Astrocyte (in vitro differentiated cells and primary cell): ENCODE data around the gene PRRT1. TPM values are rescaled to one million over a fixed set of nuclear protein-coding genes. Genes with fewer than 3 reads are reported as not detected.

Source experiments
- DNase-seq: peaks from one replicate; pipeline ENCODE4 v3.0.0-alpha.2; 2010; ENCODE audit warnings: low read depth
- FAIRE-seq: peaks from 2 replicates; lab custom pipeline; 2011; peaks lifted over from hg19 to GRCh38; lab: Jason Lieb, UNC
- H2AFZ ChIP-seq: 2 replicates; pipeline ENCODE4 v1.6.0; 2012; ENCODE audit warnings: low read depth, low read length, inconsistent platforms
- H3K27ac ChIP-seq: 2 replicates; pipeline ENCODE4 v1.5.1; 2011; ENCODE audit warnings: low read depth, low read length, inconsistent platforms
- H3K27me3 ChIP-seq: 2 replicates; pipeline ENCODE4 v1.6.0; 2011; ENCODE audit warnings: low read length, inconsistent platforms; ENCODE audit not compliant: insufficient read depth
- H3K36me3 ChIP-seq: 2 replicates; pipeline ENCODE4 v1.5.1; 2011; ENCODE audit warnings: low read length, inconsistent platforms; ENCODE audit not compliant: insufficient read depth
- H3K4me1 ChIP-seq: 2 replicates; pipeline ENCODE4 v1.5.1; 2011; ENCODE audit warnings: low read length, inconsistent platforms; ENCODE audit not compliant: insufficient read depth
- H3K4me2 ChIP-seq: 2 replicates; pipeline ENCODE4 v1.6.0; 2012; ENCODE audit warnings: low read length, inconsistent platforms
- H3K4me3 ChIP-seq: 2 replicates; pipeline ENCODE4 v1.5.1; 2011; ENCODE audit warnings: low read depth, mild to moderate bottlenecking, low read length, inconsistent platforms; ENCODE audit not compliant: insufficient read depth
- H3K79me2 ChIP-seq: 2 replicates; pipeline ENCODE4 v1.6.0; 2012; ENCODE audit warnings: mild to moderate bottlenecking, low read length, inconsistent platforms; ENCODE audit not compliant: insufficient read depth
- H3K9ac ChIP-seq: 2 replicates; pipeline ENCODE4 v1.6.0; 2012; ENCODE audit warnings: mild to moderate bottlenecking, low read length, inconsistent platforms
- H3K9me3 ChIP-seq: 2 replicates; pipeline ENCODE4 v1.5.1; 2012; ENCODE audit warnings: low read depth, mild to moderate bottlenecking, low read length, inconsistent platforms; ENCODE audit not compliant: insufficient read depth
- H4K20me1 ChIP-seq: 2 replicates; pipeline ENCODE4 v1.6.0; 2012; ENCODE audit warnings: low read length, inconsistent platforms; ENCODE audit not compliant: insufficient read depth
- H3K27ac Mint-ChIP-seq: one replicate; pipeline ENCODE4 v1.8.0; 2021; ENCODE audit warnings: mild to moderate bottlenecking, mixed read lengths; ENCODE audit not compliant: unreplicated experiment
- H3K27me3 Mint-ChIP-seq: one replicate; pipeline ENCODE4 v1.8.0; 2021; ENCODE audit warnings: low read depth, mixed read lengths; ENCODE audit not compliant: unreplicated experiment
- H3K36me3 Mint-ChIP-seq: one replicate; pipeline ENCODE4 v1.8.0; 2021; ENCODE audit warnings: low read depth, mixed read lengths; ENCODE audit not compliant: unreplicated experiment
- H3K4me1 Mint-ChIP-seq: one replicate; pipeline ENCODE4 v1.8.0; 2021; ENCODE audit warnings: low read depth, mixed read lengths; ENCODE audit not compliant: unreplicated experiment
- H3K4me3 Mint-ChIP-seq: one replicate; pipeline ENCODE4 v1.8.0; 2021; ENCODE audit warnings: mild to moderate bottlenecking, moderate library complexity, mixed read lengths; ENCODE audit not compliant: unreplicated experiment
- H3K9me3 Mint-ChIP-seq: one replicate; pipeline ENCODE4 v1.8.0; 2021; ENCODE audit warnings: mild to moderate bottlenecking, mixed read lengths; ENCODE audit not compliant: unreplicated experiment
- CTCF ChIP-seq: IDR thresholded peaks from 2 replicates; pipeline ENCODE4 v1.5.1; 2011; ENCODE audit warnings: low read depth, mild to moderate bottlenecking, inconsistent platforms, low read length, moderate library complexity; ENCODE audit not compliant: insufficient read depth
- EZH2 ChIP-seq: IDR thresholded peaks from 2 replicates; pipeline ENCODE4 v1.6.1; 2012; ENCODE audit warnings: mild to moderate bottlenecking, low read length, inconsistent platforms; ENCODE audit not compliant: insufficient read depth
- total RNA-seq: library from RNA; stranded (reverse); gene quantifications from 2 replicates; pipeline ENCODE4 v1.2.1, GENCODE V29; 2021

PRRT1 gene
- total RNA-seq, 1 donor from 2014 or later, result 0.45 TPM

GRCh38 chr6:32115623-32116022 is 36.1 kb downstream of the PRRT1 start:
- H3K9me3 ChIP-seq, result no peaks in the 10 kb centered on the region
- H3K4me1 ChIP-seq, result peaks cover 18% of the 10 kb centered on the region
- H3K9me3 Mint-ChIP-seq, result no peaks in the 10 kb centered on the region
- no peak overlapping the region for H3K27ac ChIP-seq
- TF ChIP-seq CTCF, result no peak
- no peak for TF ChIP-seq EZH2
- peaks cover 8% of the 10 kb centered on the region for H3K4me1 Mint-ChIP-seq
- H3K4me3 ChIP-seq, result no peak overlapping the region
- H3K79me2 ChIP-seq, result no peaks in the 10 kb centered on the region
- peaks cover 17% of the 10 kb centered on the region for H3K36me3 Mint-ChIP-seq
- no peaks in the 10 kb centered on the region for H3K27me3 ChIP-seq
- H3K27ac Mint-ChIP-seq, result no peak overlapping the region
- no peak for FAIRE-seq
- peaks cover 17% of the 10 kb centered on the region for H3K36me3 ChIP-seq
- H3K27me3 Mint-ChIP-seq, result peaks cover 8% of the 10 kb centered on the region
- DNase-seq, result no peak
- peaks cover 19% of the 10 kb centered on the region for H4K20me1 ChIP-seq
- H3K9ac ChIP-seq, result no peak overlapping the region
- no peak overlapping the region for H3K4me2 ChIP-seq
- H2AFZ ChIP-seq, result no peak overlapping the region
- H3K4me3 Mint-ChIP-seq, result no peak overlapping the region

DNA sequence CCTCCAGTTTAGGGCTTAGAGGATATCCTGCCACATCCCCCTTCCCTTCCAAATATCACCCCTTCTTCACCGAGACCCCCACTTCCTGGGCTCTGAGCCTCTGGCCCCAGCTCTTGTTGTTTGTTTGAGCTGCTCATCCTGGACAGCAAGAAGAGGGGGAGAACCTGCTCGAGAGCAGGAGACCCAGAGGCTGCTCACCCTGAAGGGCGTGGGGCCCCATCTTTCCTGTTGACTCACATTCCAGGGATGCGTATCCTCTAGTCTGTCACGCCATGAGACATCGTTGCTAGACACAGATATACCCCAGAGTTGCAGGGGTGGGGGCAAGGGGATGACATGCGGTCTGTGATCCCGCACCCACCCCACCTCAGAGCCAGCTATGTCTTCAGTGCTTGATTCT is 36.9 kb downstream of the PRRT1 start:
- TF ChIP-seq CTCF (no peak), EZH2 (no peak)
- Mint-ChIP-seq H3K27ac (peak overlapping the region; percentile 87), H3K9me3 (no peaks in the 10 kb centered on the region), H3K4me1 (peaks cover 9% of the 10 kb centered on the region), H3K4me3 (no peak overlapping the region), H3K36me3 (peaks cover 17% of the 10 kb centered on the region), H3K27me3 (peaks cover 17% of the 10 kb centered on the region)
- DNase-seq, result no peak
- peaks cover 19% of the 10 kb centered on the region for H4K20me1 ChIP-seq
- no peaks in the 10 kb centered on the region for H3K79me2 ChIP-seq
- peak overlapping the region; percentile 21 for H3K4me2 ChIP-seq
- FAIRE-seq, result no peak
- H3K4me1 ChIP-seq, result peaks cover 18% of the 10 kb centered on the region
- H3K9me3 ChIP-seq, result no peaks in the 10 kb centered on the region
- no peak overlapping the region for H3K27ac ChIP-seq
- H3K36me3 ChIP-seq, result peaks cover 17% of the 10 kb centered on the region
- H3K4me3 ChIP-seq, result no peak overlapping the region
- no peak overlapping the region for H3K9ac ChIP-seq
- H2AFZ ChIP-seq, result no peak overlapping the region
- H3K27me3 ChIP-seq, result no peaks in the 10 kb centered on the region

DNA sequence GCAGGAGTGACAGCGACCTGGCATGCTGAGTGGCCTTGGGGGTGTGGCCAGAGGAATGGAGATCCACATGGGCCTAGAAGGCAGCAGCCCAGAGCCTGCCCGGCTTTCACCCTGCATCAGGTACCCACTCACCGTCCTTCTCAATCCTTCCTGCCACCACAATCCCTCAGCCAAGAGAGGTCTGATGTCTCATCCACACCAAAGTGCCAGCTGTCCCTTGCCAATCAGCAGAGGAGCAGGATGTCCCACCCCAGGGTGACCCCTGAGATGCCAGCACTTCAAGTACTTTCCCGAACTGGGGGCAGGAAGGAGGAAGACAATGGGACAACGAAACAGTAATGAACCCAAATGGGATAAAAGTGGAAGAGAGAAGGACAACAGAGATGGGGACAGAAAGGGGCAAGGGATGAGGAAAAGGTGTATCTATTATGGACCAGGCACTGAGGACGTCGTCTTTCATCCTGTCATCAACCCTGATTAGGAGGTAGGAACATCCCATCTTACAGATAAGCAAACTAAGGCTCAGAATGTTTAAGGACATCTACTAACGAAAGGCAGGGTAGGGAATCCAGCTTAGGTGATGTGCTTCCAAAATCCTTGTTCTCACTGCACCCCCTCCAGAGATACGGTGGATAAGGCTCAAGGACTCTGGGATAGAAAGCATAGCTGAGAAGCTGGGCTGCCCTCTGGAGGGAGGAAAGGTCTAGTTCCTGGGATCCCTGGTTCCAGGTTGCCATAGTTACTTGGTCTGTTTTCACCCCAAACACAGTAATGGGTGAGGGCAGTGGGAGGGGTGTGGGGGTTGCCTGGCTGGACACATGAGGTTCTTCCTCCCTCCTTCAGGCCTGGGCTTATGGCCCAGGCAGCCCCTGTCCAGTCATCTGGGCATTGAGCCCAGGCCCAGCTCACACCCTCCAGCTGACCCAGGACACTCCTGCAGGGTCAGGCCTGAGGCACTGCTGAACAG is 38.1 kb downstream of the PRRT1 start:
- H3K27ac ChIP-seq, result no peak overlapping the region
- H3K4me1 ChIP-seq, result peaks cover 15% of the 10 kb centered on the region
- peaks cover 16% of the 10 kb centered on the region for H3K36me3 ChIP-seq
- no peak overlapping the region for H3K27ac Mint-ChIP-seq
- TF ChIP-seq CTCF (peak; percentile 24), EZH2 (no peak)
- H3K27me3 ChIP-seq, result peaks cover 5% of the 10 kb centered on the region
- H3K4me3 Mint-ChIP-seq, result no peak overlapping the region
- peaks cover 17% of the 10 kb centered on the region for H3K36me3 Mint-ChIP-seq
- H3K4me2 ChIP-seq, result no peak overlapping the region
- no peaks in the 10 kb centered on the region for H3K9me3 ChIP-seq
- DNase-seq, result peak; percentile 69
- H3K4me3 ChIP-seq, result no peak overlapping the region
- peaks cover 14% of the 10 kb centered on the region for H4K20me1 ChIP-seq
- peaks cover 26% of the 10 kb centered on the region for H3K27me3 Mint-ChIP-seq
- no peak overlapping the region for H2AFZ ChIP-seq
- H3K9ac ChIP-seq, result peak overlapping the region; percentile 7
- FAIRE-seq, result no peak
- H3K4me1 Mint-ChIP-seq, result peaks cover 12% of the 10 kb centered on the region
- no peaks in the 10 kb centered on the region for H3K9me3 Mint-ChIP-seq
- H3K79me2 ChIP-seq, result no peaks in the 10 kb centered on the region
